ENCODE results near the gene ARHGAP25. TPM values are rescaled to one million over a fixed set of nuclear protein-coding genes. Genes with fewer than 3 reads are reported as not detected.

The ARHGAP25 gene
- total and polyA plus RNA-seq, 2 of the 4 experiments (the other 2 are of a cell fraction) = 0.29 to 0.36 TPM

DNA sequence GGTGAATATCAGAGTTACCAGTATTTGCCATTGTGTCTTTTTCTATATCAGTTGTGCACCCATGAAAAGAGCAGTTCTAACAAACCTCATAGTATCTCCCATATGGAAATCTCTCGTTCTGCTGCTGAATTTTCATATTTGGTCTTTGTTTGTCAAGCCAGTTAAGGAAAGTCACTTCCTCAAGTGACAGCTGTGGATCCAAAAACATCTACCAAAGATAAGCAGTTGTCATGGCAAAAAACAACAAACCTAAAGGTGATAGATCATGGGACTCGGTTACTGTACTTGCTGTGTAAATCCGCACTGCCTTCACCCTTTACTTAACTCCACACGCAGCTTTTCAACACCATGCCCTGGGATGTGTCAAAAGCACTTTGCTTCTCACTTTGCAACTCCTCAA is 119.3 kb downstream of the ARHGAP25 start:
- ChIA-PET CTCF (no interaction called here), POLR2A (ENCODE audit: unreplicated experiment) (no interaction called here)
- dilution Hi-C loops (cut with HindIII; ENCODE audit: low sequenced_read_pairs, unreplicated experiment) = no loop called here
- intact Hi-C loops (cut with micrococcal nuclease) = no loop called here
- H3K4me1 ChIP-seq (ENCODE audit: control insufficient read depth, insufficient read depth, low read length) = peaks cover 10% of the 10 kb centered on the region
- no peaks in the 10 kb centered on the region for H3K79me1 ChIP-seq (ENCODE audit: low read depth in 1 of 2, low read length in 2 of 2)
- H4K5ac ChIP-seq (ENCODE audit: low read depth, low read length) = peak overlapping the region; percentile 20; the same call in 1 of the 2 replicates
- 0 out of 2 replicates have a peak overlapping the region, but pooled peaks have one; percentile 12 for H3K14ac ChIP-seq (replicated peaks; ENCODE audit: low read depth, low read length)
- no peaks in the 10 kb centered on the region for H3K36me3 ChIP-seq (ENCODE audit: control insufficient read depth, insufficient read depth, low read length)
- H3K9me3 ChIP-seq (ENCODE audit: control insufficient read depth, insufficient read depth, low read length) = no peaks in the 10 kb centered on the region
- H3K9me1 ChIP-seq (ENCODE audit: insufficient read depth, low read length) = peaks cover 12% of the 10 kb centered on the region; the same call in 1 of the 2 replicates
- no peak overlapping the region; the same call in 1 of the 2 replicates for H2AK5ac ChIP-seq (ENCODE audit: low read depth, low read length)
- in situ Hi-C loops (cut with MboI; ENCODE audit: low sequenced_read_pairs) = no loop called here
- WGBS, 2 experiments (ENCODE audit: extremely low coverage in 2 of 2, insufficient read length in 1 of 2) = 60% methylated on average over 1 of the region's 4 CpGs; no CpG with 5 or more reads in 1 of the 2 experiments
- peak overlapping the region; percentile 33; the same call in 1 of the 2 replicates for H3K18ac ChIP-seq (ENCODE audit: low read depth, low read length)
- no peak overlapping the region for H2AK9ac ChIP-seq (replicated peaks; ENCODE audit: low read depth, low read length, poor library complexity)
- no peak overlapping the region for H2AFZ ChIP-seq (replicated peaks; ENCODE audit: low read length, poor library complexity)
- no peak overlapping the region for H3K4me3 ChIP-seq (ENCODE audit: insufficient read depth, low read depth, low read length)
- no peak overlapping the region; the same call in 1 of the 2 replicates for H4K91ac ChIP-seq (ENCODE audit: insufficient read depth, low read depth, low read length)
- peak overlapping the region; percentile 20 for H3K4ac ChIP-seq (ENCODE audit: low read depth, low read length)
- no peak for TF ChIP-seq NFE2L2 (IDR thresholded peaks at IDR 0.05; ENCODE audit: low read depth, low read length)
- TF ChIP-seq CHD1 (IDR thresholded peaks at IDR 0.05; ENCODE audit: low read depth, low read length) = no peak
- TF ChIP-seq, protein P1, sequence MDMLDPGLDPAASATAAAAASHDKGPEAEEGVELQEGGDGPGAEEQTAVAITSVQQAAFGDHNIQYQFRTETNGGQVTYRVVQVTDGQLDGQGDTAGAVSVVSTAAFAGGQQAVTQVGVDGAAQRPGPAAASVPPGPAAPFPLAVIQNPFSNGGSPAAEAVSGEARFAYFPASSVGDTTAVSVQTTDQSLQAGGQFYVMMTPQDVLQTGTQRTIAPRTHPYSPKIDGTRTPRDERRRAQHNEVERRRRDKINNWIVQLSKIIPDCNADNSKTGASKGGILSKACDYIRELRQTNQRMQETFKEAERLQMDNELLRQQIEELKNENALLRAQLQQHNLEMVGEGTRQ (IDR thresholded peaks at IDR 0.05; ENCODE audit: low read depth, low read length) = no peak
- peak overlapping the region; percentile 67; the same call in 2 of the 3 replicates for H2BK15ac ChIP-seq (ENCODE audit: low read depth, low read length)
- H3K56ac ChIP-seq (ENCODE audit: extremely low read depth, insufficient read depth, low read length) = no peak overlapping the region
- no peak for ATAC-seq (ENCODE audit: low read depth)
- H3K27ac ChIP-seq (ENCODE audit: insufficient read depth, low read length) = no peak overlapping the region
- no peaks in the 10 kb centered on the region for H4K20me1 ChIP-seq (ENCODE audit: insufficient read depth, low read length)
- no peak for DNase-seq
- H4K8ac ChIP-seq (ENCODE audit: low read depth in 2 of 2, low read length in 2 of 2) = peak overlapping the region in 1 of 2 experiments; percentile 36; a peak in 2 of 4 replicates
- H2BK120ac ChIP-seq (ENCODE audit: low read depth, low read length) = peak overlapping the region; percentile 15
- H3K9ac ChIP-seq (ENCODE audit: low read depth, low read length) = no peak overlapping the region
- no peaks in the 10 kb centered on the region for H3K27me3 ChIP-seq (ENCODE audit: control insufficient read depth, insufficient read depth, low read length)
- no peak overlapping the region for H2BK20ac ChIP-seq (ENCODE audit: low read depth, low read length)
- H2BK5ac ChIP-seq (ENCODE audit: low read depth, low read length, poor library complexity, severe bottlenecking) = no peak overlapping the region
- no peak overlapping the region for H3K4me2 ChIP-seq (ENCODE audit: low read depth, low read length)
- H3K23ac ChIP-seq (ENCODE audit: low read depth, low read length) = no peak overlapping the region
- BruUV-seq (replicated peaks) = no TSS peak
